K562 (cell line): Measurements from ENCODE around the gene ETNK2. TPM values are rescaled to one million over a fixed set of nuclear protein-coding genes. Genes with fewer than 3 reads are reported as not detected.

Source experiments
- CAMTA2 ChIP-seq: fragments of 250-450 bp; sonication (Bioruptor Pico); conservative IDR thresholded peaks from 2 replicates; pipeline ENCODE4 v1.5.1; 2022
- DPF2 ChIP-seq: fragments of 450-650 bp; IDR thresholded peaks from 2 replicates; pipeline ENCODE4 v1.6.1; 2016
- ERF ChIP-seq: fragments of 450-650 bp; formaldehyde crosslinking; IDR thresholded peaks from 2 replicates; pipeline ENCODE4 v1.4.0; 2020; ENCODE audit warnings: mild to moderate bottlenecking, mixed read lengths
- ESRRB ChIP-seq: fragments of 250-450 bp; sonication (Bioruptor Pico); IDR thresholded peaks from 2 replicates; pipeline ENCODE4 v1.5.0; 2020; ENCODE audit warnings: mild to moderate bottlenecking, moderate library complexity, borderline replicate concordance
- ILF3 ChIP-seq: fragments of 450-650 bp; IDR thresholded peaks from 2 replicates; pipeline ENCODE4 v1.6.1; 2018; ENCODE audit warnings: antibody characterized with exemption, mild to moderate bottlenecking, moderate library complexity, borderline replicate concordance
- KAT2B ChIP-seq: IDR thresholded peaks from one replicate; pipeline ENCODE4 v1.6.1; 2012; ENCODE audit warnings: low read depth, mild to moderate bottlenecking, control low read depth, inconsistent platforms, low read length, moderate library complexity
- MTA2 ChIP-seq: fragments of 450-650 bp; IDR thresholded peaks from 2 replicates; pipeline ENCODE4 v1.6.1; 2016; ENCODE audit warnings: low read depth
- NFRKB ChIP-seq: fragments of 450-650 bp; IDR thresholded peaks from 2 replicates; pipeline ENCODE4 v1.6.1; 2016; ENCODE audit warnings: low read depth
- NR2C1 ChIP-seq, 2 experiments: fragments of 450-650 bp; IDR thresholded peaks; 2 replicates each; pipeline ENCODE4 v1.6.1; 2017; ENCODE audit warnings: mild to moderate bottlenecking in 2 of 2, antibody characterized with exemption in 1 of 2, inconsistent platforms in 1 of 2, missing compliant biosample characterization in 1 of 2, missing genetic modification characterization in 1 of 2
- RBM25 ChIP-seq: fragments of 200-400 bp; formaldehyde crosslinking; IDR thresholded peaks from 2 replicates; pipeline ENCODE4 v1.6.1; 2018; ENCODE audit warnings: low read length, low read depth, moderate library complexity; ENCODE audit not compliant: severe bottlenecking
- SMARCE1 ChIP-seq: fragments of 450-650 bp; IDR thresholded peaks from 2 replicates; pipeline ENCODE4 v1.7.1; 2016; ENCODE audit warnings: mild to moderate bottlenecking
- SRSF3 ChIP-seq: fragments of 200-400 bp; formaldehyde crosslinking; IDR thresholded peaks from 2 replicates; pipeline ENCODE4 v1.6.1; 2016; ENCODE audit warnings: mild to moderate bottlenecking, low read length, moderate library complexity; ENCODE audit not compliant: insufficient read depth
- STAG1 ChIP-seq: sonication (generic); formaldehyde crosslinking; IDR thresholded peaks from 2 replicates; pipeline ENCODE4 v1.5.0; 2020; ENCODE audit warnings: missing genetic modification reagents, borderline replicate concordance
- TCF7 ChIP-seq: sonication (generic); IDR thresholded peaks from 2 replicates; pipeline ENCODE4 v1.6.1; 2016; ENCODE audit warnings: antibody characterized with exemption, borderline replicate concordance
- TCF7L2 ChIP-seq: fragments of 150-350 bp; IDR thresholded peaks from 2 replicates; pipeline ENCODE4 v1.6.1; 2016; ENCODE audit warnings: low read depth, mild to moderate bottlenecking, low read length, moderate library complexity
- ZC3H4 ChIP-seq: sonication (generic); formaldehyde crosslinking; IDR thresholded peaks from 2 replicates; pipeline ENCODE4 v1.9.0; 2021; ENCODE audit warnings: missing genetic modification reagents, borderline replicate concordance
- ZZZ3 ChIP-seq: fragments of 450-650 bp; IDR thresholded peaks from 2 replicates; pipeline ENCODE4 v1.6.1; 2016; ENCODE audit warnings: antibody characterized with exemption, mild to moderate bottlenecking, moderate library complexity
- polyA plus RNA-seq, 8 experiments: library from polyadenylated mRNA; depleted of rRNA in 4 of 8; stranded (reverse) in 5 of 8; unstranded in 3 of 8; fragments of >200 nt; fragmentation: Nextera tagmentation in 2 of 8; fragmentation: Illumina TruSeq in 1 of 8; extraction: Ambion mirVana in 2 of 8; extraction: Trizol in 1 of 8; gene quantifications; 2 replicates each; pipeline versions ENCODE4 v1.2.1 to v1.2.3, GENCODE V29; 2011 to 2014; ENCODE audit warnings: inconsistent platforms in 1 of 8, missing spikeins in 1 of 8
- total RNA-seq, 7 experiments: library from RNA; depleted of rRNA in 6 of 7; stranded (reverse); fragments of >200 nt in 6 of 7; fragmentation: Illumina TruSeq in 2 of 7; extraction: Trizol in 2 of 7; gene quantifications; 2 replicates each; pipeline versions ENCODE4 v1.2.1 to v1.2.3, GENCODE V29; 2011 to 2021; ENCODE audit warnings: low replicate concordance in 1 of 7
- TF ChIP-seq, protein P1 (sequence below): fragments of 450-650 bp; conservative IDR thresholded peaks from 2 replicates; pipeline ENCODE4 v1.6.1; 2016; ENCODE audit warnings: missing genetic modification characterization, low read depth, mild to moderate bottlenecking, missing compliant biosample characterization, moderate library complexity
- TF ChIP-seq, protein P2 (sequence below): fragments of 450-650 bp; IDR thresholded peaks from 2 replicates; pipeline ENCODE4 v1.6.1; 2014; ENCODE audit warnings: low read depth, mild to moderate bottlenecking, moderate library complexity, borderline replicate concordance
- TF ChIP-seq, protein P3 (sequence below): fragments of 200-800 bp; sonication (Bioruptor generic); IDR thresholded peaks from 2 replicates; pipeline ENCODE4 v1.6.1; 2016; ENCODE audit warnings: missing genetic modification characterization, missing compliant biosample characterization
- TF ChIP-seq, protein P4 (sequence below): fragments of 250-450 bp; sonication (Bioruptor Pico); IDR thresholded peaks from 2 replicates; pipeline ENCODE4 v1.5.0; 2020; ENCODE audit warnings: mild to moderate bottlenecking

Gene ETNK2
- total and polyA plus RNA-seq, 9 of the 15 experiments (the other 6 are each of a cell fraction or from before 2014, with no cell fraction given) = 0.03 to 0.38 (median 0.13) TPM; not detected in 4

DNA sequence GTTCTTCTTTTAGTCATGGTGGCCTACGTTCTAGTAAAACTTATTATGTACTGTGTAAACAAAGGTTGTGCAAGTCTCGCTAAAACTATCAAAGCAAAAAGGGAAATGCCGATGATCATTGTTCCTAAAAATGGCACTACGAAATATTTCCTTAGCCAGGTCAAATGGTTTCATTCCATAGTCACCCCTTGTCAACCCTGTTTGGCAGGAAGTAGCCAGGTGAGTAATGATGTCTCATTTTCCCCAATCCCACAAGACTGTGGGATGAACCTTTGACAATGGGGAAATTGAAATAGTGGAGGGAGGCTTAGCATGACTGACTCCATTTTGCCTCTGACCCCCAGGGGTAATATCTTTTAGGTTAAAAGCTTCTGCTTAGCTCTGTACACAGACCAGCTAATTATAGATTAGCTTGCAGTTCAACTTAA lies 19.9 kb upstream of the ETNK2 start (continued):
- no peak for TF ChIP-seq STAG1 (CRISPR knock-in tag)
- TF ChIP-seq, protein P1, sequence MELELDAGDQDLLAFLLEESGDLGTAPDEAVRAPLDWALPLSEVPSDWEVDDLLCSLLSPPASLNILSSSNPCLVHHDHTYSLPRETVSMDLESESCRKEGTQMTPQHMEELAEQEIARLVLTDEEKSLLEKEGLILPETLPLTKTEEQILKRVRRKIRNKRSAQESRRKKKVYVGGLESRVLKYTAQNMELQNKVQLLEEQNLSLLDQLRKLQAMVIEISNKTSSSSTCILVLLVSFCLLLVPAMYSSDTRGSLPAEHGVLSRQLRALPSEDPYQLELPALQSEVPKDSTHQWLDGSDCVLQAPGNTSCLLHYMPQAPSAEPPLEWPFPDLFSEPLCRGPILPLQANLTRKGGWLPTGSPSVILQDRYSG = peak; percentile 87
- TF ChIP-seq TCF7 = no peak
- no peak for TF ChIP-seq CAMTA2 (CRISPR knock-in tag)
- no peak for TF ChIP-seq SMARCE1
- TF ChIP-seq ERF = peak; percentile 98
- no peak for TF ChIP-seq ESRRB
- no peak for TF ChIP-seq DPF2
- TF ChIP-seq KAT2B = no peak
- TF ChIP-seq MTA2 = no peak
- TF ChIP-seq, protein P2, sequence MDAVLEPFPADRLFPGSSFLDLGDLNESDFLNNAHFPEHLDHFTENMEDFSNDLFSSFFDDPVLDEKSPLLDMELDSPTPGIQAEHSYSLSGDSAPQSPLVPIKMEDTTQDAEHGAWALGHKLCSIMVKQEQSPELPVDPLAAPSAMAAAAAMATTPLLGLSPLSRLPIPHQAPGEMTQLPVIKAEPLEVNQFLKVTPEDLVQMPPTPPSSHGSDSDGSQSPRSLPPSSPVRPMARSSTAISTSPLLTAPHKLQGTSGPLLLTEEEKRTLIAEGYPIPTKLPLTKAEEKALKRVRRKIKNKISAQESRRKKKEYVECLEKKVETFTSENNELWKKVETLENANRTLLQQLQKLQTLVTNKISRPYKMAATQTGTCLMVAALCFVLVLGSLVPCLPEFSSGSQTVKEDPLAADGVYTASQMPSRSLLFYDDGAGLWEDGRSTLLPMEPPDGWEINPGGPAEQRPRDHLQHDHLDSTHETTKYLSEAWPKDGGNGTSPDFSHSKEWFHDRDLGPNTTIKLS = no peak
- TF ChIP-seq SRSF3 = no peak
- TF ChIP-seq, protein P3, sequence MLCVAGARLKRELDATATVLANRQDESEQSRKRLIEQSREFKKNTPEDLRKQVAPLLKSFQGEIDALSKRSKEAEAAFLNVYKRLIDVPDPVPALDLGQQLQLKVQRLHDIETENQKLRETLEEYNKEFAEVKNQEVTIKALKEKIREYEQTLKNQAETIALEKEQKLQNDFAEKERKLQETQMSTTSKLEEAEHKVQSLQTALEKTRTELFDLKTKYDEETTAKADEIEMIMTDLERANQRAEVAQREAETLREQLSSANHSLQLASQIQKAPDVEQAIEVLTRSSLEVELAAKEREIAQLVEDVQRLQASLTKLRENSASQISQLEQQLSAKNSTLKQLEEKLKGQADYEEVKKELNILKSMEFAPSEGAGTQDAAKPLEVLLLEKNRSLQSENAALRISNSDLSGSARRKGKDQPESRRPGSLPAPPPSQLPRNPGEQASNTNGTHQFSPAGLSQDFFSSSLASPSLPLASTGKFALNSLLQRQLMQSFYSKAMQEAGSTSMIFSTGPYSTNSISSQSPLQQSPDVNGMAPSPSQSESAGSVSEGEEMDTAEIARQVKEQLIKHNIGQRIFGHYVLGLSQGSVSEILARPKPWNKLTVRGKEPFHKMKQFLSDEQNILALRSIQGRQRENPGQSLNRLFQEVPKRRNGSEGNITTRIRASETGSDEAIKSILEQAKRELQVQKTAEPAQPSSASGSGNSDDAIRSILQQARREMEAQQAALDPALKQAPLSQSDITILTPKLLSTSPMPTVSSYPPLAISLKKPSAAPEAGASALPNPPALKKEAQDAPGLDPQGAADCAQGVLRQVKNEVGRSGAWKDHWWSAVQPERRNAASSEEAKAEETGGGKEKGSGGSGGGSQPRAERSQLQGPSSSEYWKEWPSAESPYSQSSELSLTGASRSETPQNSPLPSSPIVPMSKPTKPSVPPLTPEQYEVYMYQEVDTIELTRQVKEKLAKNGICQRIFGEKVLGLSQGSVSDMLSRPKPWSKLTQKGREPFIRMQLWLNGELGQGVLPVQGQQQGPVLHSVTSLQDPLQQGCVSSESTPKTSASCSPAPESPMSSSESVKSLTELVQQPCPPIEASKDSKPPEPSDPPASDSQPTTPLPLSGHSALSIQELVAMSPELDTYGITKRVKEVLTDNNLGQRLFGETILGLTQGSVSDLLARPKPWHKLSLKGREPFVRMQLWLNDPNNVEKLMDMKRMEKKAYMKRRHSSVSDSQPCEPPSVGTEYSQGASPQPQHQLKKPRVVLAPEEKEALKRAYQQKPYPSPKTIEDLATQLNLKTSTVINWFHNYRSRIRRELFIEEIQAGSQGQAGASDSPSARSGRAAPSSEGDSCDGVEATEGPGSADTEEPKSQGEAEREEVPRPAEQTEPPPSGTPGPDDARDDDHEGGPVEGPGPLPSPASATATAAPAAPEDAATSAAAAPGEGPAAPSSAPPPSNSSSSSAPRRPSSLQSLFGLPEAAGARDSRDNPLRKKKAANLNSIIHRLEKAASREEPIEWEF (CRISPR knock-in tag) = peak; percentile 94; the same call in 1 of the 2 replicates
- TF ChIP-seq NFRKB = no peak
- no peak for TF ChIP-seq TCF7L2
- TF ChIP-seq NR2C1 (IDR thresholded peaks at IDR 0.05) = no peak
- peak; percentile 71 for TF ChIP-seq NR2C1 (tag; IDR thresholded peaks at IDR 0.05)
- TF ChIP-seq, protein P4, sequence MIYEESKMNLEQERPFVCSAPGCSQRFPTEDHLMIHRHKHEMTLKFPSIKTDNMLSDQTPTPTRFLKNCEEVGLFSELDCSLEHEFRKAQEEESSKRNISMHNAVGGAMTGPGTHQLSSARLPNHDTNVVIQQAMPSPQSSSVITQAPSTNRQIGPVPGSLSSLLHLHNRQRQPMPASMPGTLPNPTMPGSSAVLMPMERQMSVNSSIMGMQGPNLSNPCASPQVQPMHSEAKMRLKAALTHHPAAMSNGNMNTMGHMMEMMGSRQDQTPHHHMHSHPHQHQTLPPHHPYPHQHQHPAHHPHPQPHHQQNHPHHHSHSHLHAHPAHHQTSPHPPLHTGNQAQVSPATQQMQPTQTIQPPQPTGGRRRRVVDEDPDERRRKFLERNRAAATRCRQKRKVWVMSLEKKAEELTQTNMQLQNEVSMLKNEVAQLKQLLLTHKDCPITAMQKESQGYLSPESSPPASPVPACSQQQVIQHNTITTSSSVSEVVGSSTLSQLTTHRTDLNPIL (CRISPR knock-in tag) = peak; percentile 79; the same call in 1 of the 2 replicates
- no peak for TF ChIP-seq ZZZ3
- TF ChIP-seq ZC3H4 (CRISPR knock-in tag) = no peak
- TF ChIP-seq RBM25 = no peak
- no peak for TF ChIP-seq ILF3
